Stimulated activated CD8-positive, alpha-beta memory T cell treated with anti-CD3 and anti-CD28 coated beads, Interleukin-7, amount 100 ng/mL, for 1 hour (primary cell): Measurements from ENCODE around the gene BLACAT1.
"Not testable (repeated sequence)": the region's sequence is repeated elsewhere in the genome, so short reads cannot be mapped to it uniquely, and the experiment has no call there.

ENCODE experiments used
- DNase-seq, 2 donors: peaks; one replicate each; pipeline ENCODE4 v3.0.0-alpha.2; 2020; ENCODE audit warnings: low read depth in 2 of 2

BLACAT1 gene

GRCh38 chr1:205417870-205418635 lies 37.8 kb downstream of the BLACAT1 start:
- no peak for DNase-seq

GRCh38 chr1:205416322-205416721 lies 39.5 kb downstream of the BLACAT1 start:
- no peak for DNase-seq

GRCh38 chr1:205410581-205411298 lies 45.1 kb downstream of the BLACAT1 start:
- DNase-seq, result no peak

- DNase-seq, result no peak
Observed at GRCh38 chr1:205407970-205408369, 47.9 kb downstream of the BLACAT1 start.

- DNase-seq, result not testable (repeated sequence)
Observed at GRCh38 chr1:205406252-205406651, 49.6 kb downstream of the BLACAT1 start.
